Breast epithelium (tissue), 3 donors: ENCODE data around the gene LRFN3.

ENCODE experiments used
- CTCF ChIP-seq, 3 donors: fragments of 450-650 bp; IDR thresholded peaks; one replicate each; pipeline ENCODE4 v1.5.1; 2016 to 2017; ENCODE audit warnings: antibody characterized with exemption in 3 of 3, mild to moderate bottlenecking in 3 of 3, moderate library complexity in 3 of 3
- POLR2A ChIP-seq: fragments of 450-650 bp; IDR thresholded peaks from one replicate; pipeline ENCODE4 v1.6.1; 2016; ENCODE audit warnings: antibody characterized with exemption, mild to moderate bottlenecking, moderate library complexity

- TF ChIP-seq CTCF (IDR thresholded peaks at IDR 0.05) (no peak), POLR2A (no peak)
Measured at GRCh38 chr19:35978832-35979365, 42.7 kb downstream of the LRFN3 start.
